Superior temporal gyrus (tissue), 1 donor: Measurements from ENCODE around the gene P2RX1.
A peak's percentile ranks its signal among the peaks of the same experiment; 100 is the strongest.

Experiments used
- DNase-seq: peaks from one replicate; pipeline ENCODE4 v3.0.0-alpha.2; 2016; ENCODE audit errors: extremely low spot score

Gene P2RX1

DNA sequence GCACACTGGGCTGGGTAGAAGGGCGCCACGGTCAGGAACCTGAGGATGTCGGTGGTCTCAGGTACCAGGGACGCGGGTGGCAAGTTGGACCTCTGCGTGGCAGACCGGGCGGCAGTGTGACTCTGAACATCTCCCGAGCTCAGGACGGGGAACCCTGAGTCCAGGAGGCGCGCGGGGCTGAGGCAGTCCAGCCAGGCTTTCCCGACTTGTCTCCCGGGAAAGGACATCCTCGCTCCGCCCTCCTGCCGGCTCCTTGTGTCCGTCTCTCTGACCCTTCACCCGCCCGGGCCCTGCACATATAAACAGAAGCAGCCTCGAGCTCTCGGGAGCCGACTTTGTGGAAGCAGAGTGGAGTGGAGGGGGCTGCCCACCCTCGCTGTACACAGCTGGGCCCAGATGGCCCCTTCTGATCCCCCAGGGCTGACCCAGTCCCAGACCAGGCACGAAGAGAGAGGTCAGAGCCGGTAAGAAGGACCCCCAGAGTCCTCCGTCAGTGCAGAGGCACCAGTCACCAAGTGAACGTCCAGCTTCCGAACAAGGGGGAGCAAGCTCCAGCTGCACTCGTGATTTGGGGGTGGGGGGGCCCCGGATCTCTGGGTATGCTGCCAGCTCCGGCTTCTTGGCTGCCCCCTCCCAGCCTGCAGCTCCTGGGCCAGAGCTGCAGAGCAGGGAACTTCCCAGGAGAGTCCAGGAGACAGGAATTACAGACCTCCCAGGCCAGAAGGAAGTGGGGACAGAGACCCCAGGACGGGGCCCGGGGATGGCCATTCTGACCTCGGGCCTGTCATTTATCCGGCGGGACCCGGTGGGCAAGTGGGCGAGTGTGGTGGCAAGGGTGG lies 8.5 kb upstream of the P2RX1 start:
- no peak for DNase-seq

DNA sequence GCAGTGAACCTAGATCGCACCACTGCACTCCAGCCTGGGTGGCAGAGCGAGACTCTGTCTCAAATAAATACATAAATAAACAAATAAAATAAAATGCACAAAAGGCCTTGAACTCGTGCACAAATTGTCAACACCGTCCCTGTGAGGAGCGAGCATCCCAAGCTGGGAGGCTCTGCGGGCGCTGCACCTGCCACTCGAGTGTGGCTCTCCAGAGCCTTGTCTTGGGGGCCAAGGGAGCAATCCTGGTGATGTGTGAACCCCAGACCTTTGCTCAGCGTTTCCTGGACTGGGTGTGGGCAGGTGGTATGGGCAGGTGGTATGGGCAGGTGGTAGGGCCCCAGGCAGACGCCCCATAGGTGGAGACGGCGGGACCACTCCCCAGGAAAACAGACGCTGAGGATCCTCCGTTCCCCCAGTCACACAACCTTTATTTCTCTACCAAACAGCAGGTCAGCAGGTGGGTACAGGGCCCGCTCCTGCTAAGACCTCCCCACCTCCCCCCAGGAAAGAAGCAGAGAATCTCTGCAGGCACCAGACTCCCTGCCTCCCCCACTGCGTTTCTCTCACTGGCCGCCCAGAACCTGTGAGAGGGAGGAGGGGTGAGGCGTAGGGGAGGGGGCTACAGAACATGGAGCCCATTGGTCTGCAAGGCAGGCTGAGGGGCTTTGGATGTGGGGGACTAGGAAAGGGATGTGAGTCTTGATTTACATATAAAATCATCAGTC lies 7.4 kb upstream of the P2RX1 start:
- DNase-seq: no peak

DNA sequence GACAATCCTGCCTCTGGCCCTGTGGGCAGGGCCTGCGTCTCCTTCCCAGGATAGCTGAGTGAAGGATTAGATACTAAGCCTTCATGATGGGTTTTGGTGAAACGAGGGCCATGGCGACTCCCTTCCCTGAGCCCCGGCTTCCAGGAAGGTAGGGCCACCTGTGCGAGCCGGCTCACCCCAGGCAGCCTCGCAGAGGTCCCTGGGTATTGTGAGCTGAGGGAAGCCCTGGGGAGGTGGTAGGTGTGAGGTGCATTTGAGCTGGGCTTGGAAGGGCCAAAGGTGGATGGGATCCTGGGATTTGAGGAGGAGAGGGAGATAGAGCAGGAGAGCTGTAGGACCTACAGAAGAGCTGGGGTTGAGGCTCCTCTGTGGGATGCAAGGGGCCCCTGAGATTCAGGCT lies 6.5 kb upstream of the P2RX1 start:
- no peak for DNase-seq

DNA sequence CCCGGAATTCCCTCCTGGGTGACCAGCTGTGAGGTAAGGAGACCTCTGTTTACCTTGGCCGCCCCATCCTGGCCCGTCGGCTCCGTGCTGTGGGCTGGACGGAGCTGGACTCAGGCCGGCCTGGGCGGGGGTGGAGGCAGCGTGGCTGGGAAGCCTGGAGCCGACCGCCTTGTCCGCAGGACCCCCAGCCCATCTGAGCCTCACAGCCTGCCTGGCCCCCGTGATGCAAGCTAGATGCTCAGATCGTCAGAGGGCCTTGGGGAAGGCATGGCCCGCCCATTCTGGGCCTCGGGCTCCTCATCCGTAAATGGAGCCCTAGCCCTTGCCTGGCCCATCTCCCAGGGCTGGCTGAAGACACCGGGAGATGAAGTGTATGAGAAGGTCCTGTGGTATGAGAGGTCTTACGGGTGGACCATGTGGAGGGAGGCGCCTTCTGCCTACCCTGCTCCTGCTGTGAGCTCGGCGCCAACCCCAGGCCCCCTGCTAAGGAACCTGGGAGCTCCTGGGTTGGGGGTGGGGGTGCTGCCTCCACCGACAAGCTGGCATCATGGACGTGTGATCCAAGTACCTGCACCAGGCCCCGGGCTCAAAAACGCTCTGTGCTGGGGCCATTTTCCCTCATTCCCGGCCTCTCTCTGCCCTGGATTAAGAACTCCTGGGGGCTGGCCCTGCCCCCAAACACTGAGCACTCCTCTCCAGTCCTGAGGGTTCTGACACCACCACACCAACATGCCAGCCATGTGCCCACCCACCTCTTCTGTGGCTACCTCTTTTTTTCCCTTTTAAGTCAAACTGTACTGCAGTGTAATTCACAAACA lies 5.4 kb upstream of the P2RX1 start:
- no peak for DNase-seq

DNA sequence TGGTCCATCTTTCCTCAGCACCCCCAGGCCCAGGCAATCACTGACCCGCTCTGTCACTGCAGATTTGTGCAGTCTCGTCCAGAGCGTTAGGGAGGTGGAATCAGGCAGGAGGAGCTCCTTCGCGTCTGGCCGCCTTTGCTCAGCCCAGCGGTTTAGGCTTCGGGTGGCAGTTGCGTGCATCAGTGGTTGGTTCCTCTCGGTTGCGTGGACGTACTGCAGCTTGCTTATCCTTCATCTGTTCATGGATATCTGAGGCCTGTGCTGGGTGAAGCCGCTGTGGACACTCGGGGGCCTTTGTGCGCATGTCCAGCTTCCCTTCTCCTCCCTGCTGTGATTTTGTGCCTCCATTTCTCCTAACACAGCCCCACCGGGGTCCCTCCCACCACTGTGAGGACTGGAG lies 4.7 kb upstream of the P2RX1 start:
- DNase-seq: no peak

DNA sequence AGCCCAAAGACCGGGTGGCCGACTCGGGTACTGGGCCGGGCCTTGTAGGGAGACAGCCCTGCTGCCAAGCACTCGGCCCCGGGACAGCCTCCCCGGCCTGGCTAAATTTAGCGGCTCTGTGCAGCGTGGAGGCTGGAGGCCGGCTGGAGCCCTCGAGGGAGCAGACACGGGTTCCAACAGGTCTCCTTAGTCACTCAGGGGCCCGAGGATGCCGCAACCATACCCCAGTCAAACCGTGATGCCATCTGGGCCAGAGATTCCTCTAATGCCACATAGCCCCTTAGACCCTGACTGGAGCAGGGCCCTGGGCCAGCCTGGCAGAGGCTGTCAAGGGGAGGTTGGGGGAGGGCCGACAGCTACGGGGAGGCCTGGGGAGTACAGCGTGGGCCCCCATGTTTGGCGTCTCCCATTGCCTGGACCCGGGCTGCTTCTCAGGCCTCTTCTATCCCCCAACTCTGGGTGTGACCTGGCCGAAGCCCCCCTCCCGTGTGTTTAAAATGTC lies 2.9 kb upstream of the P2RX1 start:
- DNase-seq: no peak

DNA sequence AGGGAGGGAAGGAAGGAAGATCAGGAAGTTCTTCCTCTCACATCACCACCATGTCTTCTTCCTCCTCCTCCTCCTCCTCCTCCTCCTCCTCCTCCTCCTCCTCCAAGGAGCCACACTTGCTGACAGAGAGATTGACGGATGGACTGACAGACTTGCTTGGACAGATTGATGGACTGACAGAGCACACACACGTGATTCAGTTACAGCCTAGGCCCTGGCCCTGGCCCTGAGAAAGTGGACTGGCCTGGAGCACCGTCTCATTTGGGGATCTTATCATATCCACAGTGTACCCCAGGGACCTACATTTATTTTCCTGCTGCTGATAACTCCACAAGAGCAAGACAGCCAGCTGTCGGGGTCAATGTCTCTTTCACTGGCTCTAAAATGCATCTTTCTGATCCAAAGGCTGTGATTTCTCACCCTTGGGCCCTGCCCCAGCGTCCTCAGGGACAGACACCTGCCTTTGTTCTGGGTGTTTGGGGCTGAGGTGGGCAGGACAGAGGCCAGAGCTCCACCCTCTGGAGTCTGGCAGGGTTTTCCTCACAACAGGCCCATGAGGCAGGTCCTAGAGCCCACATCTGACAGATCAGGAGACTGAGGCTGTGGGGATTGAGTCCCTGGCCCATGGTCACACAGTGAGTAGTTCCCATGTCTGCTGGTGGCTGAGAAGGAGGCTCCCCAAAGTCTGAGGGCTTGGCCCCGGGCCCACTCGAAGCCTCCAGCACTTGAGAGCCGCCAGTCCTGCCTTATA lies 2.3 kb upstream of the P2RX1 start:
- no peak for DNase-seq

DNA sequence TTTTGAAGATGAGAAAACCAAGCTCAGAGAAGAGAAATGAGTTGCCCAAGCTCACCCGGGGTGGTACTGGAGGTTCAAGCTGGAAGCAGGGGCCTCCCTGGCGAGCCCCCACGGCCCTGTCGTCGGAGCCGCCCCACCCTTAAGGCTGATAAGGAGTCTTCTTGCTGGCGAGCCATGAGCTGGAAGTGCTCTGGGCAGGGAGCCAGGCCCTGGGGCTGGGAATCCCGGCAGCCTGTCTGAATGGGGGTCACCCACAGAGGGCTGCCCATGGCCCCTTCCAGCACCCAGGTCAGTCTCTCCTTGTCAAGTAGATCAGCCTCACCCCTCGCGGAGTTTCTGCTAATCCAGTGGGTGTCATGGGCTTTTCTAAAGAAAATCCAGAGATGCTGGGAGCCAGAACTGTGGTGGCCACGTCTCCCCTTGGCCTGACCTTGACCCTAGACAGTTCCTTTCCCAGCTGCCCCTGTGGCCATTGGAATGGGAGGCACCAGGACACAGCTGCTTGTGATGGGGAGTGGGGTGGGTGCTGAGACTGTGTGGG lies 1.2 kb upstream of the P2RX1 start:
- DNase-seq: no peak

DNA sequence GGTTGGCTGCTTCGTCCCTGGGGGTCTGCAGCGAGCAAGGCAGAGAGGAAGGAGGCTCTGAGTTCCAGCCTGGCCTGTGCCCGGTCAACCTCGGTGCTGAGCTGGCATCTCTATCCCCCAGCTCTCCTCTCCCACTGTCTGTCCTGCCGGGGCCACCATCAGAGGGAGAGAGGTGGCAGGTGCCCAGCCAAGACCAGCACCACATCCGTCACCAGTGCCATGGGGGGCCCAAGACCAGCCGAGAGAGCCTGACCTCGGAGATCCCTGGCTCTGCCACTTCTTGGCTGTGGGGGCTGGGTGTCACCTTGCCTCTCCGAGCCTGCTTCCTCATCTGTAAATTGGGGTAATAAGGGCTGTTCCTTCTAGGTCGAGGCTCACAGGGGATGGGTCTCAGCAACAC lies 560 bp upstream of the P2RX1 start:
- no peak for DNase-seq

DNA sequence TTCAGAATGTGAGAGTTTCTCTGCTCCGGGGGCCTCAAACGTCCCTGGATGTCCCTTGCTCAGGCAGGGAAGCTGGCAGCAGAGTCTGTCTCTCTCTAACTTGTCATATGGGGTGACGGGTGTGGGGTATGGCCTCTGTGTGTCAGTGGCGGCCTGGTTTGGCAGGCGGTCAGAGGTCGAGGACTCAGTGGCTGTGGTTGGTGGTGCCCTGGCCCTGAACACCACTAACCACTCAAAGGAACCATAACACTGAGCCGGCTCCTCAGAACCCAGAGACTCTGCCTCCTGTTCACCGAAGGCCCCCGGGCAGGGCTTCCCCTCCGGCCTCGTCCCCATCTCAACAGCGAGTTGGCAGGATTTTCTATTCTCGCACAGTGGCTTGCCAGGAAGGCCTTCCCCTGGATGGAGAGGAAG lies 677 bp downstream of the P2RX1 start:
- no peak for DNase-seq

DNA sequence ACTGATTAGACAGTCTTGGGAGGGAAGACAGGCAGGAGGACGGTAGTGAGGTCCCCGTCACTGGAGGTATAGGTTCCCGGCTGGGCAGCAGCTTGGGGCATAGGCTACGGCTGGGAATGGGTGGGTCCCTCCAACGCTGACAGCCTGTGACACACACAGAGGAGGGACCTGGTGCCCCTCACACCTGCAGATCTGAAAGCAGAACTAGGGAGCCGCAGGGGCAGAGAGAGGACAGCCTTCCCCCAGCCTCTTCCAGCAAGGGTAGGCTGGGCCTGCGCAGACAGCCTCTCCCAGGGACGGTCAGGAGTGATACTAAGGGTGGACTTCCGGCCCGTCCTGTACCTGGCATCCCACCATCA lies 2.0 kb downstream of the P2RX1 start:
- DNase-seq: no peak

DNA sequence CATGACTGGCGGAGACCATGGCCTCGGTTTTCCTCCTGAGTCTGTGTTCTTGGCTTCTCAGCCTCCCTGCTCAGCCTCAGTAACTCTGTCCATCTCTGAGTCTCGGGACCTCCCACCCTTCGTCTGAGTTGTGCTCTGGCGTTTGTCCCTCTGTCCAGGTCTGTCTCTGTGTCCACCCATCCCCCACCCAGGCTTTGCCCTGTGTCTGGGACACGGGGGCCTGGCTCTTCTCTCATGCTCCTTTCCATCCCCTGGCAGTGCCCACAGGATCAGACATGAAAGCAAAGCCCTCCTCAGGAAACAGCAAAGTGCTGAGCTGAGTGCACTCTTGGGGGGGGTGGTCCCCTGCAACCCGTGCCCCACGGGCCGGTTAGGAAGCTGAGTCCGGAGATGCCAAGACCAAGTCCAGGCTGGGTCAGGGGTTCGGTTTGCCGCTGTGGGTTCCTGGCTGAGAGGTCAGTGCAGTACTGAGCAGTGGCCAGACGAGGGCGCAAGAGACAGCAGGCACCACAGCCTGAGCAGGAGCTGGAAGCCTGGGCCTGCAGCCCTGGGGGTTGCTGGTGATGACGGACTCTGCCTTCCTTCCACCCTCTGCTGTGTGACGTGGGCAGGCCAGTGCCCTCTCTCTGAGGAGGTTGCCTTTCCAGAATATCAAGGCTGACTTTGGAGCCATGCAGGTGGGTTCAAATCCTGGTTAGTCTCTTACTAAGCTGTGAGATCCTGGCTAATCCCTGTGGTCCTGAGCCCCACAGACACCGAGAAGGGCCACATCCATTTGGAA lies 2.5 kb downstream of the P2RX1 start:
- DNase-seq: peak; percentile 83

DNA sequence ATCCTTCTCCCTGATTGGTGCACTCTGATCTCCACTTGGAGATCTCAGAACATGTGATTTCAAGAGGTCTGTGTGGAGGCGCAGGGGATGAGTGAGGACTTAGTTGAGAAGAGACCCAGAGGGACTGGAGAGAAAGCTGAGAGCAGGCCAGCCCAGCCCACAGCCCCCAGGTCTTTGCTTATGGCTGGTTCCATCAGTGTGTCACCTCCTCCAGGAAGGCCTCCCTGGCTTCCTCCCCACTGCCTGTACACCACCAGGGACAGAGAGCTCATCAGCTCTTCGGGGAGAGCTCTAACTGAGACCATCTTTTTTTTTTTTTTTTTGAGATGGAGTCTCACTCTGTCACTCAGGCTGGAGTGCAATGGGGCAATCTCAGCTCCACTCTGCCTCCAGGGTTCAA lies 3.4 kb downstream of the P2RX1 start:
- DNase-seq: no peak

DNA sequence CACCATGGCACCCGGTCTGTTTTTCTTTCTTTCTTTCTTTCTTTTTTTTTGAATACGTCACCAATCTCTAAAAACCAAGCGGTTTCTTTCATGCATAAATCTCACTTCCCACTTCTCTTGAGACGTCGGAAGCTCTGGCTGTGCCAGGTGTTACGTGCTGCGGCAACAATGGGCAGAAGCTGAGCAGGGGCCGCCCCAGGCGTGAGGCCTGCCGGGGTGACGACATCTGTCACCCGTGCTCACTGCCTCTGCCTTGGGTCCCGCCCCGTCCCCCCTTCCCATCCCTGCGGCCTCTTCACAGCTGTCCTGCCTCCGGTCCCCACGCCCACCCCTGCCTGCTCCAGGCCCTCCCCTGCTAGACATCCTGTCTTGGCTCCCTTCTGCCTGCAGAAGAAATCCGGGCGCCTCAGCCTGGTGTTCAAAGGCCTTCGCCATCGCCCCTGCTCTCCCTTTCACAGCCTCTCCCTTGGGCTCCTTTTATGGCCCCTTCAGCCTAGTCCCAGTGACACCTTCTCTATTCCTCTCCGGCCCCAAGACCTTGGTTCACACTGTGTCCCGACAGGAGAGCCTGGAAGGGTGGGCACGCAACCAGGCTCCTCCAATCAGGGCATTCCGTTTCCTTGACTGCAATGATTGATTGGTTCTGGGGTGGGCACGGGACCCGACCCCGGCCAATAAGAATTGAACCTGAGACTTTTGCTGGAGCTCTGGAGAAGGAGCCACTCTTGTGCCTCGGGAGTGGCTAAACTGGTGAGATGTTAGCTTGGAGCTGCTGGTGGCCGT lies 4.8 kb downstream of the P2RX1 start:
- DNase-seq: no peak

DNA sequence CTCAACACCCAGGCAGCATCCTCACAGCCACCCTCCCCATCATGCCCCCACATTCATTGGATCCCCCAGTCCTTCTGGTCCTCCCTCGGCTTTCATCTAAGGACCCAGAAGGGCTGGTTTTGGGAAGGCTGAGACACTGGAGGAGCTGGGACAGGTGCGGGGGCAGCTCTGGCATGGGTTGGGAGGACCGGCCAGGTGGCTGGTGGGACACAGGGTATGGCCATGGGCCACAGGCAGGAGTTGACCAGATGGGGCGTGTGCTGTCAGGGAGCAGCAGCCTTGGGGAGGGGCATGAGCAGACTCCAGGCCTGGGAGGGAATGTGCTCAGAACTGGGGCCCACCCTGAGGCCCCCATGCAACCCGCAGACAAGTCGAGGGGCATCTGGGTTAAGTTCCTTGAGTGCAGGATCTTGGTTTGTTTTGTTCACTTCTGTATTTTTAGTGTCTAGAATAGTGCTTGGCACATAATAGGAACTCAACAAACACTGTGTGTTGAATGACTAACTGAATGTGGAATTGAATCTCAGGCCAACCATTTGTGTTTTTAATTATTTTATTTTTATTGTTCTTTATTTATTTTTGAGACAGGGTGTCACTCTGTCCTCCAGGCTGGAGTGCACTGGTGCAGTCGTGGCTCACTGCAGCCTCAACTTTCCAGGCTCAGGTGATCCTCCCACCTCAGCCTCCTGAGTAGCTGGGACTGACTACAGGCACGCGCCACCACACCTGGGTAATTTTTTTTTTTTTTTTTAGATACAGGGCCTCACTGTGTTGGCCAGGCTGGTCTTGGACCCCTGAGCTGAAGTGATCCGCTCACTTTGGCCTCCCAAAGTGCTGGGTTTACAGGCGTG lies 5.6 kb downstream of the P2RX1 start:
- DNase-seq: no peak

DNA sequence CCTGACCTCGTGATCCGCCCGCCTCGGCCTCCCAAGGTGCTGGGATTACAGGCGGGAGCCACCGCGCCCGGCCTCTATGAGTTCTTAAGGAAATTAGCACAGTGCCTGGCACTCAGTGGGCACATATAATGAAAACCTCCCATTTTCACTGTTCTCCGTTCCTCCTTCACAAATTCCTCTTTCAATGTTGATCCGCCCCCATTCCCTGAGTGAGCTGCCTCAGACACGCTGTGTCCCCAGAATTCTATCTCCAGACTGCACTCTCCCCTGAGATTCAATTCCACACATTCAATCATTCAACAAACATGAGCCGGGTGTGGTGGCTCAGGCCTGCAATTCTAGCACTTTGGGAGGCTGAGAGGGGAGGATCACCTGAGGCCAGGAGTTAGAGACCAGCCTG lies 7.0 kb downstream of the P2RX1 start:
- DNase-seq: no peak

DNA sequence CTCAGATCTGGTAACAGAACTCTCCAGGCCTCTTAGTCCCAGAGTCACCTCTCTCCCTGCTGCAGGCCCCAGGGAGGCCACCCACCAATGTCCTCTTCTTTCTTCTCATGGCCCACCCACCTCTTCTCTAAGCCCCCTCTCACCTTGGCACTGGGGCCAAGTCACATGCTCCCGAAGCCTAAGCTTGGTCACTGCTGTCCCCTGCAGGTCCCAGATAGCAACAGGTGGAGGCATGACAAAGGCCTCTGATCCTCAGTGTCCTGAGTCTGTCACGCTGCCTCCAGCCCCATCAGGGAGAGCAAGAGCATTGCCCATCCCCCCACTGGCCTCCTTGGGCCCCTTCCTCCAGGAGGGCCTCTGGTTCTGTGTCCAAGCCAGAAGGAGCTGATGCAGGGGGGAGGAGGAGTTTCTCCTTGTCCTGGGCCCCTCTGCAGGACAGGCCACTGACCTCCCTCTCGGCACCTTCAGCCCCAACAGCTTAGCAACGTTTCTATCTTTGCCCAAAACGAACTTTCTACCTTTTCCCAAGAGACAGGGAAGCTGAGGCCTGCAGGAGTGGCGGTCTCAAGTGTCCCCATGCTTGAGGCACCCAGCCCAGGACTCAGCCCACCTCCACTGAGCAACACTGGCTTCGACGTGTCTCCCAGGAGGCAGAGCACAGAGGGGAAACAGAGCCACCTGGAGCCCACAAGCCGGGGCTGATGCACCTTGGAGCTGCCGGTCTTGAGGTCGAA lies 8.6 kb downstream of the P2RX1 start:
- no peak for DNase-seq

DNA sequence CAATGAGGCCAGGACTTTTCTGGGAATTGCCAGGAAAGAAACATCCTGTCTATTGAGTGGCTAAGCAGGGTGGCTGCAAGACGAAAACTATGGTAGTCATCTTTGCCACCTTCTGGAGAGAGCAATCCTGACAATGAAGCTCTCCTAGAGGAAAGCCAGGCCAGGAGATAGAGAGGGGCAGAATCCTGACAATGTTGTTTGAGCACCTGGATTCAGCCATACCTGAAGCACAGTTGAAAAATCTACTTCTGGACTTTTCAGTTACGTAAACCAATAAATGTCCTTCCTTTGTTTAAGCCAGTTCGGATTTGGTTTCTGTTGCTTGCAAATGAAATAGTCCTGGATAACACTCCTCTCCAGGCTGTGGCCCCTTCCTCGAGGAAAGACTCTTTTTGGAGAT lies 9.4 kb downstream of the P2RX1 start:
- DNase-seq: no peak
